ENCODE data around the gene DGKA.

DNA sequence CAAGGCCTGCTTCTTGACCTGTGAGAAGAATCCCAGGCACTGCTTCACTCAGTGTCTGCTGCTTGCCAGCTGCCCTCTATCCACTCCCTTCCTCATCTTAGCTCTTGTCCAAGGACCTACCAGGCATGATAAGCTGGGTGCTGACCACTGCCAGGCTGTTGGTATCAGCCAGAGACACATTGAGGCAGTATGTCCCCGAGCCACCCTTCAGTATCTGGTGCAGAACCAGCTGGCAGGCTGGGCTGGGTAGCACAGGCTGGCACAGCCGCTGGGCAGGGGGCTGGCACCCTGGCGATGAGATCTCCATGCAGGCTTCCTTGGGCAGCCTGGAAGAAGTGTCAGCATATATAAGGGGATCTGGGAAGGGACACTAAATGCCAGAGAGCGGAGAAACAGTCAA lies 24.4 kb downstream of the DGKA start:
- TF ChIP-seq PPARA (CRISPR knock-in tag; IDR thresholded peaks at IDR 0.05; ENCODE audit: borderline replicate concordance) (no peak), SNAI2 (CRISPR knock-in tag; IDR thresholded peaks at IDR 0.05) (no peak)
